Astrocyte (in vitro differentiated cells and primary cell): Measurements from ENCODE around the gene EDN3.

Source experiments
- EZH2 ChIP-seq: IDR thresholded peaks from 2 replicates; pipeline ENCODE4 v1.6.1; 2012; ENCODE audit warnings: mild to moderate bottlenecking, low read length, inconsistent platforms; ENCODE audit not compliant: insufficient read depth
- TF ChIP-seq, protein P1 (sequence below): IDR thresholded peaks from 2 replicates; pipeline ENCODE4 v1.5.1; 2011; ENCODE audit warnings: low read depth, mild to moderate bottlenecking, inconsistent platforms, low read length, moderate library complexity; ENCODE audit not compliant: insufficient read depth

DNA sequence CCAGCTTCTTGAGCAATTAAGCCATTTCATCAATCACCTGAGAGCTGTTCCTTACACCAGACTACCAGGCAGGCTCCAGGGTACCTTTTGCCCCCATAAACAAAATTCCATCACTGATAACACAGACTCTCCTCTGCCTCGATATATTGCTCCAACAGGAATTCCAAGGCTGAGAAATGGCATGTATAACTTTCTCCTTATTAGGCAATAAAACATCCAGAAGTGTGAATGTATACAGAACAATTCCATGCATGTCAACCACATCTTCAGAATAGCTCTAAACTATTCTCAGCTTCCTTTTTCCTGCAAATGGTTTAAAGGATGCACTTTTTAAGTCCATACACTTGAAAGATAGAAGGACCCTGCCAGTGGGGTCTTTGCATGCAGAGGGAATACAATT lies 73.8 kb downstream of the EDN3 start:
- TF ChIP-seq, protein P1, sequence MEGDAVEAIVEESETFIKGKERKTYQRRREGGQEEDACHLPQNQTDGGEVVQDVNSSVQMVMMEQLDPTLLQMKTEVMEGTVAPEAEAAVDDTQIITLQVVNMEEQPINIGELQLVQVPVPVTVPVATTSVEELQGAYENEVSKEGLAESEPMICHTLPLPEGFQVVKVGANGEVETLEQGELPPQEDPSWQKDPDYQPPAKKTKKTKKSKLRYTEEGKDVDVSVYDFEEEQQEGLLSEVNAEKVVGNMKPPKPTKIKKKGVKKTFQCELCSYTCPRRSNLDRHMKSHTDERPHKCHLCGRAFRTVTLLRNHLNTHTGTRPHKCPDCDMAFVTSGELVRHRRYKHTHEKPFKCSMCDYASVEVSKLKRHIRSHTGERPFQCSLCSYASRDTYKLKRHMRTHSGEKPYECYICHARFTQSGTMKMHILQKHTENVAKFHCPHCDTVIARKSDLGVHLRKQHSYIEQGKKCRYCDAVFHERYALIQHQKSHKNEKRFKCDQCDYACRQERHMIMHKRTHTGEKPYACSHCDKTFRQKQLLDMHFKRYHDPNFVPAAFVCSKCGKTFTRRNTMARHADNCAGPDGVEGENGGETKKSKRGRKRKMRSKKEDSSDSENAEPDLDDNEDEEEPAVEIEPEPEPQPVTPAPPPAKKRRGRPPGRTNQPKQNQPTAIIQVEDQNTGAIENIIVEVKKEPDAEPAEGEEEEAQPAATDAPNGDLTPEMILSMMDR, result no peak
- TF ChIP-seq EZH2, result no peak
